Omental fat pad (tissue), 4 donors: Measurements from ENCODE around the gene LRP5. TPM values are rescaled to one million over a fixed set of nuclear protein-coding genes. Genes with fewer than 3 reads are reported as not detected.

ENCODE experiments used
- ATAC-seq: fragments of 150-250 bp; one replicate; pipeline ENCODE4 v1.9.1; 2016; ENCODE audit warnings: mild to moderate bottlenecking, moderate library complexity; ENCODE audit not compliant: low FRiP score
- DNase-seq: peaks from one replicate; pipeline ENCODE4 v3.0.0-alpha.2; 2019; ENCODE audit warnings: low spot score
- total RNA-seq, 4 donors: library from RNA; depleted of rRNA; stranded (reverse); fragments of >200 nt; gene quantifications; one replicate each; pipeline ENCODE4 v1.1.0, GENCODE V29; 2016
- TF ChIP-seq, protein P1 (sequence below), 3 donors: fragments of 450-650 bp; IDR thresholded peaks; one replicate each; pipeline ENCODE4 v1.5.1; 2016 to 2017; ENCODE audit warnings: antibody characterized with exemption in 3 of 3, mild to moderate bottlenecking in 3 of 3, moderate library complexity in 2 of 3

LRP5 gene
- total RNA-seq, 4 donors from 2014 or later = 18.0 to 44.5 (median 34.6) TPM

DNA sequence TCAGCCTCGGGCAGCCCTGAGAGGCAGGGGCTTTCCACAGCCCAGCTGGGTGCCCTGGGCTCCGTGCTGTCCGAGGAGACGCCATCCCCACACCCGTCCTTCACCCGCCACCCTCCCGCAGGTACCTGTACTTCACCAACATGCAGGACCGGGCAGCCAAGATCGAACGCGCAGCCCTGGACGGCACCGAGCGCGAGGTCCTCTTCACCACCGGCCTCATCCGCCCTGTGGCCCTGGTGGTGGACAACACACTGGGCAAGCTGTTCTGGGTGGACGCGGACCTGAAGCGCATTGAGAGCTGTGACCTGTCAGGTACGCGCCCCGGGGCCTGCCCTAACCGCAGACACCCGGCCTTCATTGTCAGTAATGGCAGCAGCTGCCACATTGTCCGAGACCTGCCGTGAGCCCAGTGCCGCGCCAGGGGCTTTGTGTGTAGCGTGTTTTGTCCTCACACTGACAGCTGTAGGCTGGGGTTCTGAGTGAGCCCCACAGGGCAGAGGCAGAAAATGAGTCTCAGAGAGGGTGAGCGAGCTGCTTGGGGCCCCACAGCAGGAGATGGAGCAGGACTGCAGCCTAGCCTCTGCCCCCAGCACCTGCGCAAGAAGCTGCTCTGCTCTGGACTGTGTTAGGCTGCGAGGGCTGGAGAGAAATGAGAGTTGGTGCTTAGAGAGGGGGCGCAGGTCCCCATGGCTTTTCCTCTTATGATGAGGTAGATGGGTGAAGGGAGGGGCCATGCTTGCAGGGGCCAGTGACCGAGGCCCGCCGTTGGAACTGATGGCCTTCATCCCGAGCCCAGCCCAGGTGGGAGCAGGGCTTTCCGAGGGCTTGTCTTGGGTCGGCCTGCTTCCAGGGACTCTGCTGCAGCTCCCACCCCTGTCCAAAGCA is 112.8 kb downstream of the LRP5 start:
- ATAC-seq (peak; percentile 11), DNase-seq (no peak)
- TF ChIP-seq, protein P1, sequence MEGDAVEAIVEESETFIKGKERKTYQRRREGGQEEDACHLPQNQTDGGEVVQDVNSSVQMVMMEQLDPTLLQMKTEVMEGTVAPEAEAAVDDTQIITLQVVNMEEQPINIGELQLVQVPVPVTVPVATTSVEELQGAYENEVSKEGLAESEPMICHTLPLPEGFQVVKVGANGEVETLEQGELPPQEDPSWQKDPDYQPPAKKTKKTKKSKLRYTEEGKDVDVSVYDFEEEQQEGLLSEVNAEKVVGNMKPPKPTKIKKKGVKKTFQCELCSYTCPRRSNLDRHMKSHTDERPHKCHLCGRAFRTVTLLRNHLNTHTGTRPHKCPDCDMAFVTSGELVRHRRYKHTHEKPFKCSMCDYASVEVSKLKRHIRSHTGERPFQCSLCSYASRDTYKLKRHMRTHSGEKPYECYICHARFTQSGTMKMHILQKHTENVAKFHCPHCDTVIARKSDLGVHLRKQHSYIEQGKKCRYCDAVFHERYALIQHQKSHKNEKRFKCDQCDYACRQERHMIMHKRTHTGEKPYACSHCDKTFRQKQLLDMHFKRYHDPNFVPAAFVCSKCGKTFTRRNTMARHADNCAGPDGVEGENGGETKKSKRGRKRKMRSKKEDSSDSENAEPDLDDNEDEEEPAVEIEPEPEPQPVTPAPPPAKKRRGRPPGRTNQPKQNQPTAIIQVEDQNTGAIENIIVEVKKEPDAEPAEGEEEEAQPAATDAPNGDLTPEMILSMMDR (IDR thresholded peaks at IDR 0.05) = no peak

- ATAC-seq (no peak), DNase-seq (no peak)
- TF ChIP-seq, protein P1 (IDR thresholded peaks at IDR 0.05) = no peak
Observed at GRCh38 chr11:68425866-68426380, 113.5 kb downstream of the LRP5 start.

DNA sequence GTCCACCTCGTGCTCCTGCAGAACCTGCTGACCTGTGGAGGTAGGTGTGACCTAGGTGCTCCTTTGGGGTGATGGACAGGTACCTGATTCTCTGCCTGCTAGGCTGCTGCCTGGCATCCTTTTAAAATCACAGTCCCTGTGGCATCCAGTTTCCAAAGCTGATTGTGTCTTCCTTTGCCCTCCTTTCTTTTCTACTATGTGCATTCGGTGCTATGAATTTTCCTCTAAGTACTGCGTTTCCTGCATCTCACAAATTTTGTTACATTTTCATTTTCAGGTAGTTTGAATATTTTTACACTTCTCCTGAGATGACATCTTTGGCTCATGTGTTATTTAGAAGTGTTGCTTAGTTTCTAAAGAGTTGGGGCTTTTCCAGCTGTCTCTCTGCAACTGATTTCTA is 117.3 kb downstream of the LRP5 start:
- TF ChIP-seq, protein P1 (IDR thresholded peaks at IDR 0.05) = no peak
- no peak for DNase-seq
- ATAC-seq = no peak

DNA sequence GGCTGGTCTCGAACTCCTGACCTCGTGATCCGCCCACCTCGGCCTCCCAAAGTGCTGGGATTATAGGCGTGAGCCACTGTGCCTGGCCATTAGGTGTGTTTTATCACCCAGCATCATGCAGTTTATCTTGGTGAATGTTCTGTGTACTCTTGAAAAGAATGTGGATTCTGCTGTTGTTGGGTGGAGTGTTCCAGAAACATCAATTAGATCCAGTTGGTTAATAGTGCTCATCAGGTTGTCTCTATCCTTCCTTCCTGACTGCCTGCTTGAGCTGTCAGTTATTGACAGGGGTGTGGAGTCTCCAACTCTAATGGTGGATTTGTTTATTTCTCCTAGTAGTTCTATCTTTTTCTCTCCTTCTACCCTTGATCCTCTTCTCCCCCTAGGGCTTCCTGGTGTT is 118.0 kb downstream of the LRP5 start:
- DNase-seq = no peak
- ATAC-seq = no peak
- TF ChIP-seq, protein P1 (IDR thresholded peaks at IDR 0.05) = no peak

GRCh38 chr11:68430801-68431200 is 118.4 kb downstream of the LRP5 start:
- ATAC-seq (no peak), DNase-seq (no peak)
- TF ChIP-seq, protein P1 (IDR thresholded peaks at IDR 0.05) = no peak

GRCh38 chr11:68431984-68432645 is 119.7 kb downstream of the LRP5 start:
- DNase-seq (no peak), ATAC-seq (no peak)
- TF ChIP-seq, protein P1 (IDR thresholded peaks at IDR 0.05) = no peak
